ENCODE results near the gene IL2RA.
A peak's percentile ranks its signal among the peaks of the same experiment; 100 is the strongest.

IL2RA gene

DNA sequence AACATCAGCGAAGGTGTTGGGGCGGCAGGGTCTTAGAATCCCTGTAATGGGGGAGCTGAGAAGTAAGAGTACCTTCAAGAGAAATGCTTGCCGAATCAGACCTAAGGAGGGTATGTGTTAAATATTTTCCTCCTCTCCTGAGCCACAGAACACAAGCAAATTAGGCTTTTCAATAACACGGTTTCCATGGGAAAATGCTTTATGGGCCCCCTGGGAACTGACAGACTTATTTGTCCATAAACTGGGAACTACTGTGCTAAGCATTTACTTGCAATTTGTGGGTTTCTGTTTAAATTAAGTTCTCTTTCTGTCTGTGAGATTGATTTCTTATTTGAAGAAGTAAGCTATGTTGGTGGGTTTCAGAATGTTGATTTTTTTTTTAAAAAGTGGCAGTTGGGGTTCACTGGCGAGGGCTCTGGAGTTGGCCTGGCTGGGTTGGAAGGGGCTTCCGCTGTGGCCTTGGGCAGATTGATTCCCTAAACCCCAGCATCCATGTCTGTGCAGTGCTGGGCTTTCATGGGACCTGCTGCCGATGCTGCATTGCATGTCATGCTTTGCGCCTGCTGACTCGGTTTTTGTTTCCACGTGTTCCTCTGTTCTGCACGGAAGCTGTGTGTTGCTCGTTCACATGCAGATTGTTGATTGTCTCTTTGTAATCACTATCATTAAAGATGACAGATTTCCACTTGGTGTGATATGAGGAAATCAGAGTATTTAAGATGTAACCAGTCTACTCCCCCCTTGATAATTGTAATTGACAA, 33.8 kb upstream of the IL2RA start:
- Histone ChIP-seq H3K36me3 (ENCODE audit: control insufficient read depth, low read depth, low read length) (no peaks in the 10 kb centered on the region), H3K9me3 (ENCODE audit: control insufficient read depth, low read depth, low read length) (no peaks in the 10 kb centered on the region)

DNA sequence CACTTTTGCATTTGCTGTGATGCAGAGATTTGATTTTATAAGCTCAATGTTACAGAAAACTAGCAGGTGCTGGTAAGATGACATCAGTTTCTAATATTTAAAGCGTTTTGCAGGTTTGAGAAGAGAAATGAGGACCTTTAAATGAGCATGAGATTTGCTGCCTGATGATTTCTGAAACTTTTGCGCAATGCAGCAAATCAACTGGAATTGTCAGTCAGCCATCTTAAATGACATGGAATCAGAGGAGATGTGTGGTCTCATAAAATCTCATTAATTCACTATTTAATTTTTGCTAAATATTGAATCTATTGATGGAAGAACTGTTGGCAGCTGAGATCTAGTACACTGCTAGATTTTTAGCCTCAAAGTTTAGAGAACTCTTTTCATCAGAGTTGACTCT, 30.6 kb upstream of the IL2RA start:
- H3K36me3 ChIP-seq (ENCODE audit: control insufficient read depth, low read depth, low read length) = no peaks in the 10 kb centered on the region
- no peak overlapping the region for H3K27ac ChIP-seq (ENCODE audit: low read length)
- H3K27me3 ChIP-seq (ENCODE audit: control insufficient read depth, insufficient read depth, low read length) = peaks cover 8% of the 10 kb centered on the region
- peak overlapping the region; percentile 0 for H3K9ac ChIP-seq (ENCODE audit: low read length)
- H3K4me1 ChIP-seq (ENCODE audit: control insufficient read depth, low read depth, low read length) = peaks cover 40% of the 10 kb centered on the region
- no peaks in the 10 kb centered on the region for H3K9me3 ChIP-seq (ENCODE audit: control insufficient read depth, low read depth, low read length)
- no peak overlapping the region for H3K4me3 ChIP-seq (ENCODE audit: low read length)

More for the DNA sequence above, 33.8 kb upstream of the IL2RA start:
- Histone ChIP-seq H3K4me3 (ENCODE audit: low read length) (no peak overlapping the region), H3K27me3 (ENCODE audit: control insufficient read depth, insufficient read depth, low read length) (no peaks in the 10 kb centered on the region), H3K27ac (ENCODE audit: low read length) (no peak overlapping the region), H3K9ac (ENCODE audit: low read length) (no peak overlapping the region), H3K4me1 (ENCODE audit: control insufficient read depth, low read depth, low read length) (peaks cover 41% of the 10 kb centered on the region)

DNA sequence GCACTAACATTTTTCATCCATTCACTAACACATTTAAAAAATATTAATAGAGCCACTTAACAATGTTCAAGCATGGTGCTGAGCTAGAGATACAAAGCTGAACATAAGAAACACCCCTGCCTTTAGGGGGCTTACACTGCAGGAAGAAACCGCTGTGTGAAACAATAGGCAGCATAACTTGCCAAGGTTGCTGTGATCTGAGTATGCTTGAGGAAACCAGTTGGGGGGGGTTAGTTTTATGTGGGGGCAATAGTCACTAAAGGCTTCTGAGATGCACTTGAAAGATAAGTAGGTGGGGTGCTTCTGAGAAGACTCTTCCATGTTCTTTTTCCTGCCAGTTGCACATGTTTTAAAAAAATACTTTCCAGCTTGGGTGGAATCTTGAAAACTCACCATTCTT, 29.5 kb upstream of the IL2RA start:
- no peak overlapping the region for H3K27ac ChIP-seq (ENCODE audit: low read length)
- H3K9me3 ChIP-seq (ENCODE audit: control insufficient read depth, low read depth, low read length) = no peaks in the 10 kb centered on the region
- peaks cover 33% of the 10 kb centered on the region for H3K4me1 ChIP-seq (ENCODE audit: control insufficient read depth, low read depth, low read length)
- H3K27me3 ChIP-seq (ENCODE audit: control insufficient read depth, insufficient read depth, low read length) = peaks cover 8% of the 10 kb centered on the region
- H3K9ac ChIP-seq (ENCODE audit: low read length) = peak overlapping the region; percentile 9
- no peaks in the 10 kb centered on the region for H3K36me3 ChIP-seq (ENCODE audit: control insufficient read depth, low read depth, low read length)
- peak overlapping the region; percentile 22 for H3K4me3 ChIP-seq (ENCODE audit: low read length)

DNA sequence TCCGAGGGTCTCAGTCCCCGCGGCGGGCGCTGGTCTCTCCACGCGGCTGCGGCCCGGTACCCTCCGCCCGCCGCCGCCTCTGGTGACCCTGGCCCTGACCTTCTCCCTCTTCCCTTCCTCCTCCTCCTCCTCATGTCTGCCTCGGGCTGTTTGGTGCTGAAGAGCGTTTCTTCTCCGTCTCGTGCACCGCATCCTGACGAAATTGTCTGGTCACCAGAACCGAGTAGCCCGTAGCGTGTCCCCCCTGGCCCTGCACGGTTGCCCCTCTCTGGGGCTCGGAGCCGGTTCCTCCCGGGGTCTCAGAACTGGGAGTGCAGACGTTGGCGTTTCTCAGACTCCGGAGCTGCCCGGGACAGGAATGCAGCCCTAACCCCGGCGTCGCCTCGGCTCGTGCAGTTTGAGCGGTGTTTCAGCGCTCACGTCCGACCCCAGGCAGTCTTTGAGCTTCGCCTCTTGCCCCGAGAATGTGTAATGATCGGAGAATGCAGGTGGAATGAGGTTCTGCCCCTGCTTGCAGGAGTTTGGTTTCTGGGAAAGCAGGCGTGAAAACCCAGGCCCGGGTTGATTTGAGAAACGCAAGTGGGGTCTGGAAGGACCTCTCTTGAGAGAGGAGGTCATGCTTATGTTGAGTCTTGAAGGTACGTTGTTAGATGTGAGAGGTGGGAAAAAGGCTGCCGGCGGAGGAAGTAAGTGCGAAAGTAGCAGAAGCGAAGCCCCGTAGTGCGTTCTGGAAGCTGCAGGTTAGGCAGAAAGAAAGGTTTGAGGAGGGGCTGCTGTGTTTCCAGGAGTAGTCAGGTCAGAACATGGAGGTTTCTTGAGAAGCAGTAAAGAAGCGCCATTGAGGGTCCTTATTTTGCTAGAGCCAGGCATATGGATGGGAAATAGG, 27.4 kb upstream of the IL2RA start:
- Histone ChIP-seq H3K4me1 (ENCODE audit: control insufficient read depth, low read depth, low read length) (peaks cover 26% of the 10 kb centered on the region), H3K36me3 (ENCODE audit: control insufficient read depth, low read depth, low read length) (no peaks in the 10 kb centered on the region), H3K27ac (ENCODE audit: low read length) (peak overlapping the region; percentile 39), H3K27me3 (ENCODE audit: control insufficient read depth, insufficient read depth, low read length) (peaks cover 8% of the 10 kb centered on the region), H3K4me3 (ENCODE audit: low read length) (peak overlapping the region; percentile 98), H3K9me3 (ENCODE audit: control insufficient read depth, low read depth, low read length) (no peaks in the 10 kb centered on the region), H3K9ac (ENCODE audit: low read length) (peak overlapping the region; percentile 86)

DNA sequence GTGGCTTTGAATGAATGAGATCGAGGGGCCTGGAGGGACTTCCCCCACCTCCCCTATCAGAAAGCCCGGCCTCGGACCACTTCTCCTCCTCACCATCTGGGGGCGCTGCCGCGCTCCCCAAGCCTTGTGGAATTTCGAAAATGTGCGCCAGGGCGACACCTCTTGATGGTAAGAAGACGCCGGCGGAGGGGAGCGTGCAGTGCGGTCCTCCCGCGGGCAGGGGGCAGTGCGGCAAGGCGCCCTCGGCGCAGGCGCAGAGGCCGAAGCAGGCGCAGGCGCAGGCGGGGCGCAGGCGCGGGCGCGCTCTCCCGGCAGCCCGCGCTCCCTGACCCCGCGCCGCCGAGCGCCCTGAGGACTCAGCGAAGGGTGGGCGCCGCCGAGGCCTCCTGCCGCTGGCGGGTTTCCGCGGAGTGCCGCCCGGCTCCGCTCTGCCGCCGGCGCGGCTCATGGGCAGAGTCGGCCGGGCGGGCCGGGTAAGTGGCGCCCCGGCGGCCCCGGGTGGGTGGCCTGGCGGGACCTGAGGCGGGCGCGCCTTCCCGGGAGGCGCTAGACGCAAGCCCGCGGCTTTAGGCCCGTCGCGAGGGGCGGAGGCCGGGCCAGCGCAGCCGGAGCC, 26.7 kb upstream of the IL2RA start, which contains the start of gene RBM17:
TSS of gene RBM17 (plus strand) at position 314 of the 613 bp plus-strand sequence. CDS start 8,032 bp downstream, outside the sequence.
- Histone ChIP-seq H3K9me3 (ENCODE audit: control insufficient read depth, low read depth, low read length) (no peaks in the 10 kb centered on the region), H3K27me3 (ENCODE audit: control insufficient read depth, insufficient read depth, low read length) (peaks cover 8% of the 10 kb centered on the region), H3K4me1 (ENCODE audit: control insufficient read depth, low read depth, low read length) (peaks cover 26% of the 10 kb centered on the region), H3K36me3 (ENCODE audit: control insufficient read depth, low read depth, low read length) (no peaks in the 10 kb centered on the region), H3K4me3 (ENCODE audit: low read length) (peak within 1 kb of the TSS; percentile 98), H3K9ac (ENCODE audit: low read length) (peak within 1 kb of the TSS; percentile 86), H3K27ac (ENCODE audit: low read length) (peak within 1 kb of the TSS; percentile 39)

DNA sequence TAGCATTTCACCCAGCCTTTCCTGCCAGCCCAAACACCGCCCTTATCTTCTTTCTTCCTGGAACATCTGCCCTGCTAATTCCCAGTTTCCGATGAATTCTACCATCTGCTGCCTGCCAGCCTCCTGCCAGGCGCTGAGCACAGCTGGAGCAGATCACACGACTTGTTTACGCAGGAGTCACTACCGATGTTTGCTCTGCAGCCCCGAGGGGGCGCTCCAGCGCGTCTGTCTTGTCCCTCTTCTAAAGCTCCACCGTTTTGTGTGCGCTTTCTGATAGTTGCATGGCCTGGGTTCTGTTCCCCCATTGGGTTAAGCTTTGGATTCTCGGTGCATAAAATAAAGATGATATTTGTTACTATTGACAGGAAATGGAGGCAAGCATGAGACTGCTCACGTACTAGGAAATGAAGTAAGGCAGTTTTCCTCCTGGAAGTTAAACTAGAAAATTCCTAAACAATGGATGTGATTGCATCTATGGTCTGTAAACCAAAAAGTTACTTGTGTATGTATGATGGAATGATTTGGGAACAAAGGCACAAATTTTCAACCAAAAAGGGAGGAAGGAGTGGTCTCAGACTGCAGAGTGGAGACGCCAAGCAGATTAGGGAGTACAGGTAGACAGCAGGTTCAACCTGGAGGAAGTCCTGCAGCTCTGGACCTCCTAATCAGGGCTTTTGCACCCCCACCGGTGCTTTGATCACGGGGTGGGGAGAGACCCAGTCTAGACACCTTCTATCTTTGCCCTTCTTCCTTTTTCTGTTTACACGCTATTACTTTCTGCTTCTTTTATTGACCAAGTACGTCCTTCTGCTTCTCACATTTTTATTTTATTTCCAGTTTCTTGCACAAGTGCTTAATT, 24.4 kb upstream of the IL2RA start:
- Histone ChIP-seq H3K36me3 (ENCODE audit: control insufficient read depth, low read depth, low read length) (no peaks in the 10 kb centered on the region), H3K4me3 (ENCODE audit: low read length) (no peak overlapping the region), H3K9ac (ENCODE audit: low read length) (no peak overlapping the region), H3K9me3 (ENCODE audit: control insufficient read depth, low read depth, low read length) (no peaks in the 10 kb centered on the region), H3K27ac (ENCODE audit: low read length) (no peak overlapping the region), H3K27me3 (ENCODE audit: control insufficient read depth, insufficient read depth, low read length) (peaks cover 8% of the 10 kb centered on the region), H3K4me1 (ENCODE audit: control insufficient read depth, low read depth, low read length) (peaks cover 20% of the 10 kb centered on the region)

DNA sequence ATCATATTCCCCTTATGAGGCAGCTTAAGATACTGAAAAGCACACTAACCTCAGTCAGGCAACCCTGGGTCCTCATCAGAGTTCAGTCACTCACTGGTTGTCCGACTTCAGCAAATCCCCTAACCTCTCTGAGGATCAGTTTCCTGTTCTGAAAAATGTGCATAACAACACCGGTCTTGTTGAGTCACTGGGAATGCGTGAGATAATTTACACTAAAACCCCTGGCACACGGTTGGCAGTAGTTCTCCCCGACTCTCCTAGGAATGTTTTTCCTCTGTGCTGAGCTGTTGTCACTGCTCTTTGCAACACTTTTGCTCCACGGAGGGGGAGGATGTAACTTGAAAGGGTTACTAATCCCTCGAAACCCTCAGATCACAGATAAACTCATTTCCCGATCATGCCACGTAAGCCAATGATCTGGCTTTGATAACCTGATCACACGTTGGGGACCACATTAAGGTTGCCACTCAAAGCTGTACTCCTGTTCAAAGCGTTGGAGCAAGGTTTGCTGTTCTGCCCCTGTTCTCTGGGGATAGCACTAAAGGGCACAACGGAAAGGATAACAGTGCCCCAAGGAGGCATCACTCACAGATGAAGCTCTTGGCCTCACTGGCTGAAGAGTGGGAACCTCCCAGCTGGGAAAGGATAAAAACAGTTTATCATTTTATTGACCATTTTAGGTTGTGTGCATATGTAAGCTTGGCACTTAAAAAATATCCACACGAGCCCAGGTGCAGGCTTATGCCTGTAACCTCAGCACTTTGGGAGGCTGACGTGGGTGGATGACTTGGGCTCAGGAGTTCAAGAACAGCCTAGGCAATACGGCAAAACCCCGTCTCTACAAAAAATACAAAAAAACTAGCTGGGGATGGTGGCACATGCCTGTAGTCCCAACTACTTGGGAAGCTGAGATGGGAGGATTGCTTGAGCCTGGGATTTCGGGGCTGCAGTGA, 21.6 kb upstream of the IL2RA start:
- H3K27ac ChIP-seq (ENCODE audit: low read length) = no peak overlapping the region
- no peak overlapping the region for H3K4me3 ChIP-seq (ENCODE audit: low read length)
- peaks cover 8% of the 10 kb centered on the region for H3K4me1 ChIP-seq (ENCODE audit: control insufficient read depth, low read depth, low read length)

DNA sequence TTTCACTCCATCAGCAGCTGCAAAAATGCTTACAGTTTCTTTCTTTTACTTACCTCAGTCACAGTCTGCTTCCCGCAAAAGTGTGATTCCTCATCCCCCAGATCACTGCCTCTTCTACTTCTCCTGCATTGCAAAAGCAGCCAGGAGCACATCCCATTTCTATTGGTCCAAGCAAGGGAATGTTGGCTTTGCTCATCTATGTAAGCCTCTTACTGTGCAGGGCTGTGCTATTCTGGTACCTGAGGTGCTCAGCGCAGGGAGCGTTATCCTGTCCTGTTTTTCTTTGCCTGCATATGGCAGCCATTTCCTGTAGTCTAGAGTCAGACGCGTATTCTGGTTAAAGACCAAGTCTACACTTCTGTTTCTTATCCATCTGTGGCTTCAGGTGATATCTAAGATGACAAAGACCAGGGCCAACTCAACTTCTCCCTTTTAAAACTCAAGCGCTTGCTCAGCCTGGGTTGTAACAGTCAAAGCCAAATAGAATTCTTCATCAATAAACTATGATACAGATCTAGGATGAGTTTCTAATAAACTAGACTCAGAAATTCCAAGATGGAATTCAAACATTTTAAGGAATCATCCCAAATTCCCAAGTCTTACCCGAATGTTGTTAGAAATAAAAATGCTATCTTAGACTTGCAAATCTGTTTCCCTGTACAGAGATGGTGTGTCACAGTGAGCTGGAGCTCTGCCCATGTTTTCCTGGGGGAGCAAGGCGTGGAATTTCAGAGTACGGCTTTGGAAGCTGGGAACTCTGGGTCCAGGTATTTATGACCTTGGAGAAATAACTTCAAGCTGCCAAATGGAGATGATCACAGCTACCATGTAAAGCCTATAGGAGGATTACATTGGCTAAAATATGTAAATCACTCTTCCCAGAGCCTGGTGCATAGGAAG, 20.6 kb upstream of the IL2RA start:
- no peak overlapping the region for H3K9ac ChIP-seq (ENCODE audit: low read length)
- H3K27me3 ChIP-seq (ENCODE audit: control insufficient read depth, insufficient read depth, low read length) = no peaks in the 10 kb centered on the region
- no peak overlapping the region for H3K4me3 ChIP-seq (ENCODE audit: low read length)
- no peaks in the 10 kb centered on the region for H3K36me3 ChIP-seq (ENCODE audit: control insufficient read depth, low read depth, low read length)
- no peaks in the 10 kb centered on the region for H3K9me3 ChIP-seq (ENCODE audit: control insufficient read depth, low read depth, low read length)
- no peak overlapping the region for H3K27ac ChIP-seq (ENCODE audit: low read length)
- peaks cover 4% of the 10 kb centered on the region for H3K4me1 ChIP-seq (ENCODE audit: control insufficient read depth, low read depth, low read length)

More for the DNA sequence above, 21.6 kb upstream of the IL2RA start:
- no peaks in the 10 kb centered on the region for H3K36me3 ChIP-seq (ENCODE audit: control insufficient read depth, low read depth, low read length)
- no peaks in the 10 kb centered on the region for H3K9me3 ChIP-seq (ENCODE audit: control insufficient read depth, low read depth, low read length)
- H3K27me3 ChIP-seq (ENCODE audit: control insufficient read depth, insufficient read depth, low read length) = no peaks in the 10 kb centered on the region
- H3K9ac ChIP-seq (ENCODE audit: low read length) = no peak overlapping the region

DNA sequence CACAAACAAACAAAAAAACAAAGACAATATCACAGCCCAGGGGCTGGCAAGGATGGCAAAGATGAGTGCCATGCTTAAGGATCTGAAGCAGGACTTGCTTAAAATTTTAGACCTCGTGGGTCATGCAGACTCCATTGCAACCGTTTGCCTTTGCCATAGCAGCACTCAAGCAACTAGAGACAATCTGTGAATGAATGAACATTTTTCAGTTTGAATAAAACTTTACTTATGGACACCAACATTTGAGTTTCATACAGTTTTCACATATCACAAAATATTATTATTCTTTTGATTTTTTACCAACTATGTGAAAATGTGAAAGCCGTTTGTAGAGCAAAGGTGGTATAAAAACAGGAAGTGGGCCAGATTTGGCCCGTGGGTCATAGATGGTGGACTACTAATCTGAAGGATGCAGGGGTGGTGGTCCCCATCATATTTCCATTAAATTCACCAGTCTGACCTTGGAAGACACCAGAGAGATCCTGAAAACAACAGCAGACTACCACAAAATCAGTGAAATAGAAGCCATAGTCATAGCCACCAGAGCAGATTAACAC, 18.3 kb upstream of the IL2RA start:
- no peak overlapping the region for H3K9ac ChIP-seq (ENCODE audit: low read length)
- no peaks in the 10 kb centered on the region for H3K36me3 ChIP-seq (ENCODE audit: control insufficient read depth, low read depth, low read length)
- H3K9me3 ChIP-seq (ENCODE audit: control insufficient read depth, low read depth, low read length) = no peaks in the 10 kb centered on the region
- no peak overlapping the region for H3K27ac ChIP-seq (ENCODE audit: low read length)
- no peaks in the 10 kb centered on the region for H3K27me3 ChIP-seq (ENCODE audit: control insufficient read depth, insufficient read depth, low read length)
- H3K4me1 ChIP-seq (ENCODE audit: control insufficient read depth, low read depth, low read length) = no peaks in the 10 kb centered on the region
- no peak overlapping the region for H3K4me3 ChIP-seq (ENCODE audit: low read length)

Data from iPS-18a (cell line).